Inflammatory macrophage (primary cell): ENCODE data around the gene CNTN4.
"Not testable (repeated sequence)": the region's sequence is repeated elsewhere in the genome, so short reads cannot be mapped to it uniquely, and the experiment has no call there.

ENCODE experiments used
- DNase-seq, 2 donors: peaks; one replicate each; pipeline ENCODE4 v3.0.0-alpha.2; 2020 to 2022

CNTN4 gene

DNA sequence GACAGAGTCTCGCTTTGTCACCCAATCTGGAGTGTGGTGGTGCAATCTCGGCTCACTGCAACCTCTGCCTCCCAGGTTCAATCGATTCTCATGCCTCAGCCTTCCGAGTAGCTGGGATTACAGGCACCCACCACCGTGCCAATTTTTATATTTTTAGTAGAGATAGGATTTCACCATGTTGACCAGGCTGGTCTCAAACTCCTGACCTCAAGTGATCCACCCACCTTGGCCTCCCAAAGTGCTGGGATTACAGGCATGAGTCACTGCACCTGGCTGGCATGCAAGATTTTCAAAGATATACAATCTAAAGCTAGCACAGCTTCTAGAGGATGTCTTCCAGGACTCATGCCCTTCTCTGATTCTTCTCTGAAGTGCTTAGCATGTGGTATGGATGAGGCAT is 722.3 kb downstream of the CNTN4 start:
- not testable (repeated sequence) for DNase-seq

DNA sequence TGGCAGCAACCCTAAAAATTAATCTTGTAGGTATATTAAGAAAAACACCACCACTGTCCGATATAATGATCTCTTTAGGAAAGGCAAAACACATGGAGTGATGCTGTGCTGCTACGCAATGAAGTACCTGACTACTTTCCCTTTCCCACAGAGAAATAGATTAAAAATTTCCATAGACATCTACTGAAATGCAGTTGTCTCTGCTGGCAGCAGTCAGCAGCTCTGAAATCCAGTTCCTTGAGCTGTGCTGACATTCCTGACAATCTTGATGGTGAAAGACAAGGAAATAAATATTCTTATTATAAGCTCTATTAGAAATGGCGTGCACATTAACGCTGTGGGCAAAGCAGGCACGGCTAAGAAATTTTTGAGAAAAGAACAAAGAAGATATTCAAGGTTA is 723.9 kb downstream of the CNTN4 start:
- DNase-seq = no peak

DNA sequence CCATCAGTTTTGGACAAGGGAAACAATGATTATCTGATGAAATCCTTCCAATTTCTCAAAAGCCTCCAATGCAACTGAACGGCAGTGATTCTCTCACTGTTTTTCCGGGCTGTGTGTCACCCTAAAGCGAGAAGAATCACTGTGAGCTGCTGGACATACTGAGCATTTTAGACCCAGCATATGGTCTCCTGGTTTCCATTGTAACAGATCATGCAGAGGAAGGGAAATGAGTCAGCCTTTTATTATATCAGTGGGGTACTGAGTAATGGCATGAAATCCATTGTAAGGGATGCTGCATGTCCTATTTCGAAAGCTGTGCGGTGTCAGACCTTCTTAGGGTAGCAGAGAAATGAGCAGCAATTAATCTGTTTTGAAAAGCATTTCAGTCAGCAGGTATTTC is 724.4 kb downstream of the CNTN4 start:
- DNase-seq = no peak

DNA sequence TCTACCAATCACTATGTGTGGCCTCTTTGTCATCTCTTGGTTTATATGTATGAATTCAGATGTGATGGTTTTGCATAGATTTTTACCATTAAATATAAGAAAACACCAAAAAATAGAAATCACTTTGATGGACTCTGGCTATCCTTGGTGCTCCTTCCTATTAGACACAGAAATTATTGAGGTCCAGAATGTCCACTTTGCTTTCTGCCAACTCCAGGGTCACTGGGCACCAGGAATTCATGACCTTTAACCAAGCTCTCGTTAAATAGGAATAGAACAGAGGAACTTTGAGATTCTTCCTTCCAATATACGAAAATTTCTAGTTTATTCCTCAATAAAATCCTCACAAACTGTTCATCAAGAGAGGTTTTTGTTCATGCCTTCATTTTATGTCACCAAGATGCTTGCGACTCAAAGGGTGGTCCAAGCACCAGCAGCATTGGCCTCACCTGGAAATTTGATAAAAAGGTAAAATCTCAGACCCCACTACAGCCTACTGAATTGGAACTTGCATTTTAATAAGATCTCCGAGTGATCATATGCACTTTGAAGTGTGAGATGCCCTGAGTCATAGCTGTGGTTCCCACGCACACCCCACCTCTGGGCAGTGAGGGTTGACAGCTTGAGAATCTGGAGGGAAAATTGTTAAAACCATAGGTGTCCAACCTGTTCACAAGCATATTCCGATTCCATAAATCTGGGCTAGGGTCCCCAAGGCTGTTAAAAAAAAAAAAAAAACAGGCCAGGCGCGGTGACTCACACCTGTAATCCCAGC is 725.0 kb downstream of the CNTN4 start:
- DNase-seq = no peak

GRCh38 chr3:2826036-2826435 is 727.4 kb downstream of the CNTN4 start:
- DNase-seq = no peak

DNA sequence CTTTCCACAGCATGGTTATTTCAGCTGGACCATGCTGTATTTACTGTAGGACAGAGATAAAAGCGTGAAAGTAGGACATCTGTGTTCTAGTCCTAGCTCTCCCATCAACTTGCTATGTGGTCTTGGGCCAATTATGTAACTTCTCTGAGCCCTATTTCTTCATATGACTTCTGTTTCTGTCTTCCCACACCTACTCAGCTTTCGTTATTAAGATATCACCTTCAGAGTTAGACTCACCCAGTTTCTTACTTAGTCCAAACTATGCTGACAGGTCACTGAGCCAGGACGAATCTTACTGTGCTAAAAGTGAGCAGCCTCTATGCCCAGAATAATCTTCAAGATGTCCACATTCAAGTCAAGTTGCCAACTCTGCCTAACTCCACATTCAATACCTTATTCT is 727.8 kb downstream of the CNTN4 start:
- no peak for DNase-seq

DNA sequence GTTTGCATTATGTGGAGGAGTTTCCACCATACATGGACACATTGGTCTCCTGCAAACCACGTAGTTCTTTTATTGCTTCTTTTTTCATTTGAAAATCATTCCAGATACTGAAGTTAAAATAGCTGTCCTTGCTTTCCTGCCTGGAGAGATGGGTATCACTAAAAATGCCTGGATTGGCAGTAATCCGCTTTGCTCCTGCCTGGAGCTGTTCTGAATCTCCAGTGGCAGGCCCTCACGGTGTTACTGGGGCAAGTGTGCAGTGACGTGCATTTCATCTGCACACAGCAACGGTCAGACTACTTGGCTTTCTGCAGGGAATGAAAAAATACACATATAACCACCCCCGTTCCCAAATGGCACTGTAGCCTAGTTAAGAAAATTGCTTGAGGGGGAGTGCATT is 738.6 kb downstream of the CNTN4 start:
- no peak for DNase-seq

- DNase-seq = no peak
Measured at GRCh38 chr3:2837910-2838309, 739.2 kb downstream of the CNTN4 start.

GRCh38 chr3:2838546-2839157 is 740.0 kb downstream of the CNTN4 start:
- no peak for DNase-seq

GRCh38 chr3:2839876-2840275 is 741.2 kb downstream of the CNTN4 start:
- no peak for DNase-seq

DNA sequence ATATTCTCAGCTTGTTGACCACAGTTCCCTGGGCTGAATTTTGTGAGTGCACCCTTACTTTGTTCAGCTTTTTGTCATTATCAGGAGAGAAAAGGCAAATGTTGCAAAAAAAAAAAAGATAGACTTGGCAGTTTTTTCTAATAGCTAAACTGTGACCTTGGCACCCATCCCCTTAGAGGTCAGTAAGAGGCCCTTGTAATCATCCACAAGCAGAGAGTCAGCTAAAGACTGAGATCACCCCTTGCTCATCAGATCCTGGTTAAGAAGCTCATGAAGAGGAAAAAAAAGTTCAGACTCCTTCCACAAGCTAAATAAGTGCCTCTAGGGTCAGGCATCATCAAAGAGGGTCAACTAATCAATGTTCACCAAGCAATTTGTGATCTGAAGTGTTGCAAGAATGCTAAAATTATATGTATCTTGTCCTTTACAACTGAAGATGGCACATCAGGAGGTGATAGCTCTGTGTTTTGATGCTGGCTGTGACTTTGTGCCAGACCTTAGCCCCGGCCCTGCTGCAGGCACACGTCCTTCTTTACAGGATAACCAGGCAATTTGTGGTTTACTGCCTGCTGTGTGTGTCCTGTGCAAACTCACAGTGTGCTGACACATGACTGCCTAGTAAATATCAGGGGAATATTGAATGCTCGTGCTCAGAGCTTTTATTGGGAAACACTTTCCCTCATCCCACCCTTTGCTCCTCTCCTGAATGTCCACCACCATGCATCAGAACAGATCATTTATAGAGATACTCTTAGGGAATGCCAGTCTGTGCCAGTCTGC is 748.6 kb downstream of the CNTN4 start:
- no peak for DNase-seq

DNA sequence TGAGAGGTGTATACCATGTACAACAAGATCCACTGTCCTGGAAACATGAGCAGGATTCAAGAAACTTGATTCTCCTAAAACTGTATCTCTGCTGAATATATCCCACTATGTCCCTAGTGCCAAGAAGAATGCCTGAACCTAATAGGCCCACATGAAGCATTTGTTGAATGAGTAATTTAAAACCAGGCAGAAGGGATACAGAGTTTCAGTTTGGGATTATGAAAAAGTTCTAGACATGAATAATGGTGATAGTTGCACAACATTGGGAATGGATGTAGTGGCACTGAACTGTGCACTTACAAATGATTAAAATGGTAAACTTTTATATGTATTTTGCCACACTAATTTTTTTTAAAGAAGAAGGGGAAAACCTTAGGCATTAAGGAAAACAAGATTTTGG is 750.4 kb downstream of the CNTN4 start:
- no peak for DNase-seq

GRCh38 chr3:2850701-2851100 is 752.0 kb downstream of the CNTN4 start:
- no peak for DNase-seq

DNA sequence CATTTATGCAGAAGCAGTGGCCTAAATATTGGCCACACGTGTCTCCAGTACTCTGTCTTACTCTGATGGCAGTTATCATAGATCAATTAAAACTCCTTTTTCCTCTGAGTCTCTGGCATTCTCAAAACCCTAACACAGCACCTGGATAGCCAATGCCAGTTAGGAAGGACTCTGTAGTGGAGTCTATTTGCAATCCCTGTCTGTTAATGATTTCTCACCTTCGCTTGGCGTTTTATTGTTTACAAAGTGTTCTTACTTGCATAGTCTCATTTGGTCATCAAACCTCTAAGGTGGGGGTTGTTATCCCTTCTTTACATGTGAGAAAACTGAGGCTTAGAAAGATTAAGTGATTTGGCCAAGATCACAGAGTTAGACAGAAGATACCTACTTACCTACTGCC is 752.7 kb downstream of the CNTN4 start:
- no peak for DNase-seq

DNA sequence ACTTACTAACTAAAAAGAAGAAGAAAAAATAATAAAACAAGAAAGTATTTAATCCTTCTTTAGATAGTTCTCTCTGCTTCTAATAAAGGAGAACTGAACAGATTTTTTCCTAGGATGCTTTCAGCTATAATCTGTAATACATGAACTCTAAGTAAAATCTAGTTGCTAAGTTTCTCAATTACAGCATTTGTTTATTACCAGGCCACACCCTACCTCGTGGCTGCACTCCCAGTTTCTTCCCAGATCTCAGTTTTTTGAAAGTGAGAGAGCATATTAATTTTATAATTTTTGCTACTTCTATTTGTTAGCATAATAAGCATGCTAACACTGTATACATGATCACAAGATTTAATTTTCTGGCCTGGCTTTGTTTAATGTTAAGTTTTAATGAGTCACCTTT is 753.2 kb downstream of the CNTN4 start:
- DNase-seq = no peak

DNA sequence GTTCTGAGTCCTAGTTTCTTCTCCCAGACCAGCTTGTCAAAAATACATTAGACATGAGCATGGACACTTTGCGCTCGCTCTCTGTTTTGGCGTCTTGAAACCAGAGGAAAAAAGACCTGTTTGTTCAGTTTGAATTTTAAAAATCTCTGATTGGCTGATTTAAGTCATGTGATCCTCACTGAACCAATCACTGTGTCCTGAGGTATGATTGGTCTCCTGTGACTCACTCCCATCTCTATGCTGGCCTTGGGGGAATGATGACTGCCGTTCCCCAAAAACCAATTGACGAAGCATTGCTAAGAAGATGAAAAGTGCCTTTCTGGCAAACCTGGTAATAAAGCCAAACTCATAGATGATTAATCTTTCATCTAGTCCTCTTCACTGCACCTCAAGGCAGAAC is 755.0 kb downstream of the CNTN4 start:
- DNase-seq = no peak

DNA sequence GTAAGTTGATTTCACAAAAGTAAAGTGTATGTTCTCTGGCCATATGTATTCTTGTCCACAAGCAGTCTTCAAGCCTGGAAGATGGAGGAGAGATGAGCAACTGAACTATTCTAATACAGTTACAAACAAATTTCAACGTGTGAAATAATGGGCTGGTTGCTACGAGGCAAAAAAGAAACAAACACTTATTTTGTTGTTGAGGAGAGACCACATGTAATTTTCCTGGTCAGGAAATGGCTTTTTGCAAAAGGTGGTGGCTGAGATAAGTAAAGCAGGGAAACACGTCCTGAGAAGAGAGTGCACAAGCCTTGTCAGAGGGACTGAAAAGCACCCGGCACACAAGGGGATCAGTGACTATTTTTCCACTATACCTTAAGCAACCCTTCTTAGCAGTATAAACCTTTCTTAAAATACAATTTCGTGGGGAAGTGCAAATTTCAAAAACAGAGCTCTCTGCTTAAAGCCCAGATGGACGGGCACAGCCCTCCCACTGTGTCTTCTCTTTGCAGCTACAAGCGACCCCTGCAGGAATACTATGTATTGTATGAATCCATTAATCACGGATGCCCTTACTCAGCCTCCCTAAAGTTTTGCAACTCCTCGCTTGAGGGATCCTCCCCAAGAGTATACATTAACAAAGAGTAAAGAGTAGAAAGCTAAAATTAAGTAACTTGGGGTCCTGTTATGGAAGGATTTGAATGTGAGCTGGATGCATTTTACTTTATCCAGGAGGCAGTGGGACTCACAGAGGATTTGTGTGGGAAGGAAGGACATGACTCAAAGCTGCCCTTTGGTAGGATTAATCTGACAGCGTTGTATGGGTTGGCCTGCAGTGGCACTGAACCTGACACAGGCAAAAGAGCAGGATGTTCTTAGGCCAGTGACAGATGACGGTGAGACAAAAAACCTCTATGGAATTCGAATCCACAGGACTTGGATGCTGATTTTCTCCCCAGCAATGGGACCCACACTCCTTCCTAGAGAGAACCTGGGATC is 757.8 kb downstream of the CNTN4 start:
- no peak for DNase-seq

DNA sequence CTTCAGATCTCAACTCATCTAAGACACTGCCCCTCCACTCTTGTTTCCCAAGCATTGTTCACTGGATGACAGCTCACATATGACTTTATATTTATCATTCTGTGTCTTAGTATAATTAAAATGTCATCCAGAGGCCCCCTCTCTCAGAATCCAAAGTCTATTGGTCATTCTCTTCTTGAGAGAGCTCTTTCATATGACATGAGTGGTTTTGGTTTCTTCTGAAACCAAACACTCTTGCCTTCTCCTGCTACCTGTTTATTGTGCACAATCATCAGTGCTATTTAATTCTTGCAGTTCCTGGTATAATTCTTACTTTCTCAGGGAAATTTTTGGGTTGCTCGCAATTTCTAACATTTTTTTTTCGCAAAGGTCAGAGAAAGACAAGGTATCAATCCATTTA is 762.0 kb downstream of the CNTN4 start:
- DNase-seq = no peak

DNA sequence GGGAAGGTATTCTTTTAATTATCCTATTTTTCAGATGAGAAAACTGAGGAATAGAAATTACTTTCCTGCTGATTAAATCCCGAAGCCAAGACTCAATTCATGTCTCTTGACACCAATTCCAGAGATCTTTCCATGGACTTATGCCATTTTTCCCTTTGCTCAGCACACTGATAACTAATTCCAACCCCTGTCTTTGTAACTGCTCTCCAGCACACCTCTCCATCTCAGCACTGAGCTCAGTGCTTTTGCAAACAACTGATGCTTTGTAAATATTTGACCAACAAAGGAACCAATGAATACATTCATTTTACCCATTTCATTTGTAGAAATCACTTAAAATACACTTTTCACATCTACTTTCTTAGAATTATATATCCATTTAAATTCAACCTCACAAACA is 762.5 kb downstream of the CNTN4 start:
- no peak for DNase-seq

DNA sequence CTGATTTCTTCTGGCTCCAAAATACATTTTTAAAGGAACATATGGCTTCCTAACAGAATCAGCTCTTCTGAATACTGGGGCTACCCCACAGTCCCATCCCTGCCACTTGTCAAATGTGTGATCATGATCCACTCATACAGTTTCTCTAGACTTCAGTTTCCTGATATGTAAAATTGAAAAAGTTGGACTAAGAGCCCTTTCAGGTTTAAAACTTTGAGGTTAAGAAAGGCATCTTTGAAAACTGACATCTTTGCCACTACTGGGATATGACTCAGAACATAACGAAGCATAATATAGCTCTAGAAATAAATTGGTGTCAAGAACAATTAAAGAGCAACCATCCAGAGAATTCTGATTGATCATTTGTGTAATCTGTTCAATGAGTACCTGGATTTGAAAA is 763.3 kb downstream of the CNTN4 start:
- DNase-seq = no peak

- DNase-seq = no peak
Measured at GRCh38 chr3:2862366-2862765, 763.7 kb downstream of the CNTN4 start.

DNA sequence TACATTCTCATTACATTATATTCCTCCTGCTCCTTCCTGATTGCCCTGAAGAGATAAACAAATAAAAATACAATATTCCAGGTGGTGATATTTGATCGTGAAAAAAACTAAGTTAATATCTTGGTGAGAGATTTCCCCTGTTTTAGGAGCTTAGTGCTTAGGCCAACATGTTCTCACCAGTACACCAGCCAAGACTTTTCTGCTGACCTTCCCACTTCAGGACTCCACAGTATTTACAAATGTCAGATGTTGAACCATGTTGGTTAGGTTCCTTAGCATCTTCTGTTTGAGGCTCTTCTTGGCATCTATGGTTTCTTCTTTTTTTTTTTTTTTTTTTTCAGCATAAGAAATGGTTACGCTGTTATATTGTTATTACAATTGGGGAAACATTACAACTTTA is 764.5 kb downstream of the CNTN4 start:
- DNase-seq = no peak

GRCh38 chr3:2869905-2870304 is 771.2 kb downstream of the CNTN4 start:
- no peak for DNase-seq
